H1 (cell line): Measurements from ENCODE around the gene SFRP5. TPM values are rescaled to one million over a fixed set of nuclear protein-coding genes. Genes with fewer than 3 reads are reported as not detected.
A peak's percentile ranks its signal among the peaks of the same experiment; 100 is the strongest.

Experiments used
- CTCF ChIA-PET: fragments of 300-600 bp; sonication (Branson Sonifier 250); formaldehyde crosslinking; loops from one replicate; lab custom pipeline; 2021; ENCODE audit not compliant: partially characterized antibody; lab: Charles Lee
- POLR2A ChIA-PET: fragments of 300-600 bp; sonication (Branson Sonifier 250); formaldehyde crosslinking; loops from one replicate; lab custom pipeline; 2021; ENCODE audit warnings: inconsistent platforms; ENCODE audit not compliant: partially characterized antibody; lab: Charles Lee
- DNase-seq, 2 experiments: peaks; one replicate each; pipeline versions ENCODE4 v3.0.0 to v3.0.0-alpha.2; 2010 to 2022; ENCODE audit warnings: low spot score in 2 of 2, low read depth in 1 of 2, mixed read lengths in 1 of 2
- FAIRE-seq: peaks from 2 replicates; lab custom pipeline; 2011; peaks lifted over from hg19 to GRCh38; lab: Jason Lieb, UNC
- H2AFZ ChIP-seq: 2 replicates; pipeline ENCODE4 v1.8.1; 2012; ENCODE audit warnings: low read length, inconsistent platforms
- H2AK5ac ChIP-seq: 2 replicates; pipeline ENCODE4 v1.6.1; 2013; ENCODE audit warnings: low read depth, low read length
- H2BK120ac ChIP-seq: replicated peaks from 2 replicates; pipeline ENCODE3; 2013; ENCODE audit warnings: low read depth, low read length, inconsistent platforms
- H2BK12ac ChIP-seq: 2 replicates; pipeline ENCODE4 v1.6.1; 2013; ENCODE audit warnings: low read depth, low read length
- H2BK15ac ChIP-seq: 2 replicates; pipeline ENCODE4 v1.6.1; 2013; ENCODE audit warnings: low read length
- H2BK20ac ChIP-seq: 2 replicates; pipeline ENCODE4 v1.6.1; 2013; ENCODE audit warnings: low read length
- H2BK5ac ChIP-seq: 2 replicates; pipeline ENCODE4 v1.6.1; 2013; ENCODE audit warnings: low read depth, low read length
- H3K14ac ChIP-seq: 2 replicates; pipeline ENCODE4 v1.6.1; 2013; ENCODE audit warnings: inconsistent platforms; ENCODE audit not compliant: insufficient read length
- H3K18ac ChIP-seq: 2 replicates; pipeline ENCODE4 v1.6.1; 2013; ENCODE audit warnings: low read length; ENCODE audit errors: extremely low read depth
- H3K23ac ChIP-seq: 2 replicates; pipeline ENCODE4 v1.6.1; 2013; ENCODE audit warnings: inconsistent platforms; ENCODE audit not compliant: insufficient read length
- H3K23me2 ChIP-seq: 2 replicates; pipeline ENCODE4 v1.6.1; 2013; ENCODE audit warnings: low read depth, low read length
- H3K27ac ChIP-seq: 2 replicates; pipeline ENCODE4 v1.6.1; 2011; ENCODE audit warnings: low read depth, low read length, inconsistent platforms
- H3K27me3 ChIP-seq, 4 experiments: replicated peaks in 1 of 4; 1 replicate in 1 of 4; 2 replicates in 3 of 4; pipeline versions ENCODE4 v1.6.1 to v1.8.1; 2011 to 2013; ENCODE audit warnings: low read length in 3 of 4, mild to moderate bottlenecking in 3 of 4, inconsistent platforms in 2 of 4, mixed read lengths in 2 of 4, moderate library complexity in 1 of 4; ENCODE audit not compliant: control insufficient read depth in 3 of 4, insufficient read depth in 3 of 4; ENCODE audit errors: extremely low read depth in 1 of 4
- H3K36me3 ChIP-seq, 4 experiments: 2 replicates each; pipeline versions ENCODE4 v1.6.1 to v1.8.1; 2011 to 2013; ENCODE audit warnings: mild to moderate bottlenecking in 4 of 4, low read length in 3 of 4, moderate library complexity in 2 of 4, control low read depth in 1 of 4, inconsistent platforms in 1 of 4; ENCODE audit not compliant: insufficient read depth in 4 of 4, control insufficient read depth in 2 of 4
- H3K4ac ChIP-seq: replicated peaks from 2 replicates; pipeline ENCODE3; 2013; ENCODE audit warnings: low read length, low read depth, mixed read lengths, inconsistent platforms; ENCODE audit not compliant: insufficient read length
- H3K4me1 ChIP-seq, 4 experiments: replicated peaks in 1 of 4; 1 replicate in 1 of 4; 2 replicates in 3 of 4; pipeline versions ENCODE4 v1.6.1 to v1.8.1; 2011 to 2013; ENCODE audit warnings: low read length in 3 of 4, inconsistent platforms in 2 of 4, mixed read lengths in 1 of 4; ENCODE audit not compliant: insufficient read depth in 4 of 4, control insufficient read depth in 3 of 4
- H3K4me2 ChIP-seq, 2 experiments: 2 replicates each; pipeline versions ENCODE4 v1.6.1 to v1.8.1; 2011 to 2013; ENCODE audit warnings: low read depth in 2 of 2, low read length in 2 of 2, control low read depth in 1 of 2, inconsistent platforms in 1 of 2, mild to moderate bottlenecking in 1 of 2; ENCODE audit not compliant: insufficient read depth in 1 of 2
- H3K4me3 ChIP-seq, 4 experiments: fragments of 200-600, 300-600 bp in 1 of 4; sonication (generic), shearing (Covaris generic), sonication (Bioruptor Twin) in 1 of 4; 2 replicates each; pipeline versions ENCODE4 v1.5.1 to v1.8.1; 2011 to 2016; ENCODE audit warnings: low read length in 4 of 4, low read depth in 3 of 4, control low read depth in 2 of 4, inconsistent platforms in 2 of 4, mild to moderate bottlenecking in 2 of 4, mixed read lengths in 1 of 4, moderate library complexity in 1 of 4; ENCODE audit not compliant: insufficient read depth in 2 of 4; ENCODE audit errors: extremely low read depth in 1 of 4
- H3K56ac ChIP-seq: replicated peaks from 2 replicates; pipeline ENCODE3; 2013; ENCODE audit warnings: low read depth, mild to moderate bottlenecking, mixed read lengths, low read length, inconsistent platforms; ENCODE audit not compliant: insufficient read length
- H3K79me1 ChIP-seq: 2 replicates; pipeline ENCODE4 v1.6.1; 2013; ENCODE audit warnings: low read depth, low read length, control low read depth
- H3K79me2 ChIP-seq, 2 experiments: 2 replicates each; pipeline versions ENCODE4 v1.6.1 to v1.8.1; 2012 to 2013; ENCODE audit warnings: low read length in 2 of 2, mild to moderate bottlenecking in 2 of 2, inconsistent platforms in 1 of 2; ENCODE audit not compliant: insufficient read depth in 2 of 2, control insufficient read depth in 1 of 2
- H3K9ac ChIP-seq, 4 experiments: replicated peaks in 1 of 4; 1 replicate in 1 of 4; 2 replicates in 3 of 4; pipeline versions ENCODE4 v1.6.1 to v1.8.1; 2011 to 2013; ENCODE audit warnings: low read depth in 3 of 4, low read length in 3 of 4, control low read depth in 2 of 4, mild to moderate bottlenecking in 2 of 4, moderate library complexity in 2 of 4, inconsistent platforms in 1 of 4; ENCODE audit errors: extremely low read depth in 1 of 4
- H3K9me3 ChIP-seq, 2 experiments: 2 replicates each; pipeline versions ENCODE4 v1.6.1 to v1.8.1; 2012 to 2013; ENCODE audit warnings: mild to moderate bottlenecking in 2 of 2, moderate library complexity in 2 of 2, control low read depth in 1 of 2, inconsistent platforms in 1 of 2, low read depth in 1 of 2, low read length in 1 of 2, mixed read lengths in 1 of 2; ENCODE audit not compliant: insufficient read depth in 2 of 2
- H4K20me1 ChIP-seq, 2 experiments: replicated peaks in 1 of 2; 2 replicates each; pipeline versions ENCODE3 to v1.8.1; 2011 to 2013; ENCODE audit warnings: inconsistent platforms in 2 of 2, low read length in 2 of 2, mild to moderate bottlenecking in 1 of 2; ENCODE audit not compliant: insufficient read depth in 2 of 2, control insufficient read depth in 1 of 2
- H4K5ac ChIP-seq: 2 replicates; pipeline ENCODE4 v1.6.1; 2013; ENCODE audit warnings: low read length, low read depth, mixed read lengths, inconsistent platforms; ENCODE audit not compliant: insufficient read length
- H4K8ac ChIP-seq: 2 replicates; pipeline ENCODE4 v1.8.0; 2013; ENCODE audit warnings: mild to moderate bottlenecking, moderate library complexity, low read length, inconsistent platforms; ENCODE audit not compliant: insufficient read depth; ENCODE audit errors: extremely low read depth
- H4K91ac ChIP-seq: replicated peaks from 2 replicates; pipeline ENCODE3; 2013; ENCODE audit warnings: low read length, mixed read lengths, inconsistent platforms; ENCODE audit not compliant: insufficient read length
- CEBPB ChIP-seq: IDR thresholded peaks from 2 replicates; pipeline ENCODE4 v1.6.1; 2012; ENCODE audit warnings: low read depth, low read length
- EP300 ChIP-seq, 2 experiments: IDR thresholded peaks; 1 replicate in 1 of 2; 2 replicates in 1 of 2; pipeline ENCODE4 v1.6.1; 2011 to 2012; ENCODE audit warnings: low read depth in 2 of 2, low read length in 2 of 2, mild to moderate bottlenecking in 2 of 2, borderline replicate concordance in 1 of 2, inconsistent platforms in 1 of 2, moderate library complexity in 1 of 2
- GTF2F1 ChIP-seq: IDR thresholded peaks from 2 replicates; pipeline ENCODE4 v1.6.1; 2012; ENCODE audit warnings: low read depth, low read length, improper control_type of control experiment, borderline replicate concordance
- HDAC2 ChIP-seq, 2 experiments: fragments of 300-600 bp in 1 of 2; sonication (generic) in 1 of 2; IDR thresholded peaks; 2 replicates each; pipeline ENCODE4 v1.6.1; 2011 to 2012; ENCODE audit warnings: low read depth in 2 of 2, low read length in 2 of 2, mild to moderate bottlenecking in 2 of 2, moderate library complexity in 2 of 2, borderline replicate concordance in 1 of 2, inconsistent platforms in 1 of 2
- KDM5A ChIP-seq: fragments of 200-600 bp; IDR thresholded peaks from 2 replicates; pipeline ENCODE4 v1.7.1; 2012; ENCODE audit warnings: mild to moderate bottlenecking, low read length, inconsistent platforms, mixed read lengths
- RAD21 ChIP-seq, 2 experiments: IDR thresholded peaks in 1 of 2; conservative IDR thresholded peaks in 1 of 2; 2 replicates each; pipeline ENCODE4 v1.6.1; 2011; ENCODE audit warnings: low read depth in 2 of 2, low read length in 2 of 2, improper control_type of control experiment in 1 of 2, inconsistent platforms in 1 of 2, mild to moderate bottlenecking in 1 of 2, moderate library complexity in 1 of 2
- SIX5 ChIP-seq: IDR thresholded peaks from 2 replicates; pipeline ENCODE4 v1.6.1; 2011; ENCODE audit warnings: mild to moderate bottlenecking, low read depth, low read length
- TAF1 ChIP-seq: IDR thresholded peaks from 2 replicates; pipeline ENCODE4 v1.6.1; 2011; ENCODE audit warnings: mild to moderate bottlenecking, low read depth, low read length
- TBP ChIP-seq: IDR thresholded peaks from 2 replicates; pipeline ENCODE4 v1.6.1; 2011; ENCODE audit warnings: low read depth, low read length, improper control_type of control experiment
- TCF12 ChIP-seq: IDR thresholded peaks from 2 replicates; pipeline ENCODE4 v1.6.1; 2011; ENCODE audit warnings: low read depth, mild to moderate bottlenecking, low read length
- TEAD4 ChIP-seq: IDR thresholded peaks from 2 replicates; pipeline ENCODE4 v1.6.1; 2012; ENCODE audit warnings: low read depth, low read length, inconsistent platforms, mixed read lengths
- YY1 ChIP-seq: IDR thresholded peaks from 2 replicates; pipeline ENCODE4 v1.6.1; 2011; ENCODE audit warnings: low read depth, mild to moderate bottlenecking, low read length
- WGBS, 2 experiments: shearing (Covaris generic) in 1 of 2; methylation state at CpG; one replicate each; pipeline versions ENCODE4 v1.1.6 to v1.1.7; 2013 to 2015; ENCODE audit warnings: low lambda C conversion rate in 2 of 2, mixed read lengths in 2 of 2, inconsistent platforms in 1 of 2, low coverage in 1 of 2, missing lambda C conversion rate in 1 of 2; ENCODE audit not compliant: insufficient replicate concordance in 2 of 2, insufficient coverage in 1 of 2, insufficient read length in 1 of 2; ENCODE audit errors: extremely low coverage in 1 of 2, missing lambda C conversion rate in 1 of 2; 5-methylcytosine and 5-hydroxymethylcytosine counted together
- polyA plus RNA-seq, 7 experiments: library from polyadenylated mRNA; depleted of rRNA in 3 of 7; stranded (reverse) in 5 of 7; unstranded in 2 of 7; fragments of >200 nt in 5 of 7; fragments of 200-250 nt in 2 of 7; gene quantifications; 1 replicate in 5 of 7; 2 replicates in 1 of 7; 4 replicates in 1 of 7; pipeline versions ENCODE4 v1.2.1 to v1.2.3, GENCODE V29; 2011 to 2013; ENCODE audit warnings: missing spikeins in 2 of 7, mixed read lengths in 2 of 7
- total RNA-seq: library from RNA; stranded (reverse); fragmentation: NEBNext Ultra II Directional; extraction: Animal tissue kit (Norgen Biotek cat#: 25700); gene quantifications from 2 replicates; pipeline ENCODE4 v1.2.1, GENCODE V29; 2021

The SFRP5 gene
- total and polyA plus RNA-seq, 2 of the 8 experiments (the other 6 are each of a cell fraction or from before 2014, with no cell fraction given) = 3.9 to 5.9 TPM

DNA sequence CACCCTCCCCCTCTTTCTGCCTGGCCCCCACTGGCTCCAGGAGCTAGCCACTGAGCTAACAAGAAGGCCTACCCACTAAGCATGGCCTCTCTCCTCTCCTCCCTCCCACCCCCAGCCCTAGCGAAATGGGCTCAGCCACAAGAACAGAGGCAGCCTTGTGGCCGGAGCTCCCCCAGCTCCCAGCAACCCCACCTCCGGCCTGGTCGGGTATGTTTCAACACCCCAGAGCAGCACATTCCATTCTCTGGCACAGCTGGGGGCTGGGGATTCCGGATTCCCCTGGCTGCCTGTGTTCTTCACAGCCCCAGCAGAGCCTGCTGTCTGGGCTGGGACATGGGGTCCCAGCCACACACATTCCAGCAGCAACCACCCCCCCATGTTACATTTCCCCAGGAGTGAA, 9.0 kb downstream of the SFRP5 start:
- Histone ChIP-seq H3K36me3 (peaks cover 0 to 6% (median under 1%) of the 10 kb centered on the region in 4 experiments; a peak in 3 of 8 replicates), H3K27ac (no peak overlapping the region), H3K4me1 (peaks cover 0 to 14% (median 7%) of the 10 kb centered on the region in 4 experiments; a peak in 6 of 7 replicates), H4K91ac (no peak overlapping the region), H3K79me1 (no peaks in the 10 kb centered on the region), H2BK120ac (no peak overlapping the region), H4K20me1 (peaks cover 0 to 1% of the 10 kb centered on the region in 2 experiments), H4K8ac (peak overlapping the region; percentile 41; the same call in 1 of the 2 replicates), H2BK5ac (0 out of 2 replicates have a peak overlapping the region, but pooled peaks have one; percentile 73), H3K56ac (no peak overlapping the region), H3K4me2 (peak overlapping the region; percentile 14 to 22; a peak in 3 of 4 replicates), H3K9ac (no peak overlapping the region; a peak in 1 of 7 replicates), H3K18ac (peak overlapping the region; percentile 32; the same call in 1 of the 2 replicates), H2BK20ac (no peak overlapping the region), H3K79me2 (no peaks in the 10 kb centered on the region), H2BK12ac (no peak overlapping the region), H4K5ac (no peak overlapping the region), H3K27me3 (no peaks in the 10 kb centered on the region), H3K9me3 (no peaks in the 10 kb centered on the region), H3K23me2 (no peaks in the 10 kb centered on the region), H3K4ac (no peak overlapping the region), H3K4me3 (no peak overlapping the region), H2BK15ac (no peak overlapping the region), H2AK5ac (no peak overlapping the region), H3K23ac (no peak overlapping the region), H3K14ac (no peak overlapping the region), H2AFZ (no peak overlapping the region)
- peak; percentile 58 for FAIRE-seq
- ChIA-PET POLR2A (interaction anchor here (0.6 to 4.9 kb wide), 8 partner anchors 8 to 126 kb away, joined by 3 to 30 read pairs (median 4); partner anchors contain the start of genes SFRP5 and ZFYVE27), CTCF (interaction anchor here (0.8 to 8.5 kb wide), 20 partner anchors 9 to 141 kb away, joined by 3 to 77 read pairs (median 4); partner anchors contain the start of genes SFRP5 and ZFYVE27)
- peak in 1 of 2 experiments; percentile 71 for DNase-seq
- 22% methylated on average over 5 of the region's 5 CpGs; no CpG with 5 or more reads in 1 of the 2 experiments for WGBS, 2 experiments
- TF ChIP-seq RAD21 (IDR thresholded peaks at IDR 0.05 in 1 of 2, conservative IDR thresholded peaks at IDR 0.05 in 1 of 2; ENCODE audit: low read depth in 2 of 2, low read length in 2 of 2) (peak in 1 of 2 experiments; percentile 10; a peak in 1 of 4 replicates), TCF12 (0 out of 2 replicates have a peak, but pooled peaks have one; percentile 56), KDM5A (no peak), GTF2F1 (no peak), TEAD4 (peak; percentile 88), TAF1 (0 out of 2 replicates have a peak, but pooled peaks have one; percentile 20), HDAC2 (IDR thresholded peaks at IDR 0.05; ENCODE audit: borderline replicate concordance in 1 of 2, low read depth in 2 of 2, low read length in 2 of 2) (0 out of 4 replicates have a peak, but pooled peaks of 1 of the 2 experiments have one; percentile 33), SIX5 (no peak), TBP (no peak), CEBPB (peak; percentile 71), EP300 (IDR thresholded peaks at IDR 0.05; ENCODE audit: borderline replicate concordance in 1 of 2, low read depth in 2 of 2, low read length in 2 of 2) (peak in 1 of 2 experiments; percentile 16; a peak in 1 of 3 replicates), YY1 (peak; percentile 36; the same call in 1 of the 2 replicates)
